ENCODE measurements around the gene TNPO3. TPM values are rescaled to one million over a fixed set of nuclear protein-coding genes. Genes with fewer than 3 reads are reported as not detected.
"Not testable (repeated sequence)": the region's sequence is repeated elsewhere in the genome, so short reads cannot be mapped to it uniquely, and the experiment has no call there.

The TNPO3 gene
- total and polyA plus RNA-seq, 2 of the 4 experiments (the other 2 are of a cell fraction): 24.2 to 77.2 TPM

GRCh38 chr7:129038468-129038867, 16.4 kb downstream of the TNPO3 start:
- H3K27me3 ChIP-seq (ENCODE audit: control insufficient read depth, insufficient read depth, low read length); H2BK5ac ChIP-seq (ENCODE audit: low read depth, low read length, poor library complexity, severe bottlenecking); DNase-seq; H4K5ac ChIP-seq (ENCODE audit: low read depth, low read length); H3K9ac ChIP-seq (ENCODE audit: low read depth, low read length); H3K4me2 ChIP-seq (ENCODE audit: low read depth, low read length); H3K27ac ChIP-seq (ENCODE audit: insufficient read depth, low read length); ATAC-seq (ENCODE audit: low read depth); H2AK5ac ChIP-seq (ENCODE audit: low read depth, low read length); in situ Hi-C loops (cut with MboI; ENCODE audit: low sequenced_read_pairs); H3K4me3 ChIP-seq (ENCODE audit: insufficient read depth, low read depth, low read length); H4K91ac ChIP-seq (ENCODE audit: insufficient read depth, low read depth, low read length); CTCF ChIA-PET; POLR2A ChIA-PET (ENCODE audit: unreplicated experiment); dilution Hi-C loops (cut with HindIII; ENCODE audit: low sequenced_read_pairs, unreplicated experiment); H3K9me1 ChIP-seq (ENCODE audit: insufficient read depth, low read length); H3K18ac ChIP-seq (ENCODE audit: low read depth, low read length); H3K56ac ChIP-seq (ENCODE audit: extremely low read depth, insufficient read depth, low read length); H3K4me1 ChIP-seq (ENCODE audit: control insufficient read depth, insufficient read depth, low read length); H3K4ac ChIP-seq (ENCODE audit: low read depth, low read length); H4K8ac ChIP-seq (ENCODE audit: low read depth in 2 of 2, low read length in 2 of 2); H2BK15ac ChIP-seq (ENCODE audit: low read depth, low read length); H2BK120ac ChIP-seq (ENCODE audit: low read depth, low read length); H2AFZ ChIP-seq (replicated peaks; ENCODE audit: low read length, poor library complexity); BruUV-seq (replicated peaks); intact Hi-C loops (cut with micrococcal nuclease); H2BK20ac ChIP-seq (ENCODE audit: low read depth, low read length); H3K14ac ChIP-seq (replicated peaks; ENCODE audit: low read depth, low read length); H2AK9ac ChIP-seq (replicated peaks; ENCODE audit: low read depth, low read length, poor library complexity); H3K9me3 ChIP-seq (ENCODE audit: control insufficient read depth, insufficient read depth, low read length); H3K23ac ChIP-seq (ENCODE audit: low read depth, low read length): not testable (repeated sequence)
- Histone ChIP-seq H3K36me3 (ENCODE audit: control insufficient read depth, insufficient read depth, low read length) (peaks cover 14% of the 10 kb centered on the region), H3K79me1 (ENCODE audit: low read depth in 1 of 2, low read length in 2 of 2) (peaks cover 35 to 63% of the 10 kb centered on the region in 2 experiments), H4K20me1 (ENCODE audit: insufficient read depth, low read length) (peaks cover 37% of the 10 kb centered on the region)
- WGBS, 2 experiments (ENCODE audit: extremely low coverage in 2 of 2, insufficient read length in 1 of 2): no CpG with 5 or more reads among the region's 2 CpGs
